HG03571 (cell line): ENCODE results near the gene ARHGAP24.

ENCODE experiments used
- ATAC-seq: cut with Tn5 transposase; IDR thresholded peaks from one replicate; pipeline ENCODE4 v1.9.1; 2021; ENCODE audit not compliant: unreplicated experiment

The ARHGAP24 gene

GRCh38 chr4:85733798-85734197 lies 258.8 kb downstream of the ARHGAP24 start:
- no peak for ATAC-seq

GRCh38 chr4:85734424-85734831 lies 259.5 kb downstream of the ARHGAP24 start:
- no peak for ATAC-seq

GRCh38 chr4:85736571-85736970 lies 261.6 kb downstream of the ARHGAP24 start:
- ATAC-seq, result no peak

GRCh38 chr4:85737254-85737653 lies 262.3 kb downstream of the ARHGAP24 start:
- ATAC-seq, result no peak

GRCh38 chr4:85738721-85739120 lies 263.8 kb downstream of the ARHGAP24 start:
- ATAC-seq, result no peak

- no peak for ATAC-seq
Observed at GRCh38 chr4:85740431-85740861, 265.5 kb downstream of the ARHGAP24 start.

- ATAC-seq, result no peak
Observed at GRCh38 chr4:85741381-85741780, 266.4 kb downstream of the ARHGAP24 start.

GRCh38 chr4:85741921-85742591 lies 267.1 kb downstream of the ARHGAP24 start:
- no peak for ATAC-seq

GRCh38 chr4:85744950-85745349 lies 270.0 kb downstream of the ARHGAP24 start:
- no peak for ATAC-seq

GRCh38 chr4:85745939-85746338 lies 271.0 kb downstream of the ARHGAP24 start:
- ATAC-seq, result no peak

- peak; percentile 56 for ATAC-seq
Observed at GRCh38 chr4:85747882-85748491, 273.0 kb downstream of the ARHGAP24 start.

GRCh38 chr4:85748654-85749053 lies 273.7 kb downstream of the ARHGAP24 start:
- no peak for ATAC-seq

- ATAC-seq, result no peak
Observed at GRCh38 chr4:85751866-85752265, 276.9 kb downstream of the ARHGAP24 start.

- no peak for ATAC-seq
Observed at GRCh38 chr4:85755285-85755684, 280.3 kb downstream of the ARHGAP24 start.

- peak; percentile 56 for ATAC-seq
Observed at GRCh38 chr4:85756938-85757337, 282.0 kb downstream of the ARHGAP24 start.

GRCh38 chr4:85759388-85759787 lies 284.4 kb downstream of the ARHGAP24 start:
- ATAC-seq, result no peak

- ATAC-seq, result no peak
Observed at GRCh38 chr4:85760511-85760910, 285.6 kb downstream of the ARHGAP24 start.

- ATAC-seq, result no peak
Observed at GRCh38 chr4:85761803-85762528, 287.0 kb downstream of the ARHGAP24 start.

GRCh38 chr4:85762529-85762871 lies 287.6 kb downstream of the ARHGAP24 start:
- ATAC-seq, result no peak

GRCh38 chr4:85763202-85763601 lies 288.3 kb downstream of the ARHGAP24 start:
- ATAC-seq, result no peak

GRCh38 chr4:85767649-85768048 lies 292.7 kb downstream of the ARHGAP24 start:
- no peak for ATAC-seq

GRCh38 chr4:85769009-85769408 lies 294.1 kb downstream of the ARHGAP24 start:
- no peak for ATAC-seq
